Suprapubic skin (tissue), 4 donors: ENCODE measurements around the gene WFDC5.

Experiments used
- CTCF ChIP-seq, 2 donors: fragments of 200-600 bp in 1 of 2; fragments of 450-650 bp in 1 of 2; sonication (generic) in 1 of 2; IDR thresholded peaks; one replicate each; pipeline ENCODE4 v1.5.1; 2016 to 2019; ENCODE audit warnings: antibody characterized with exemption in 2 of 2, mild to moderate bottlenecking in 1 of 2, moderate library complexity in 1 of 2
- EP300 ChIP-seq: sonication (generic); formaldehyde crosslinking; IDR thresholded peaks from one replicate; pipeline ENCODE4 v1.6.1; 2017; ENCODE audit warnings: antibody characterized with exemption
- POLR2AphosphoS5 ChIP-seq, 3 donors: sonication (generic); formaldehyde crosslinking; IDR thresholded peaks; one replicate each; pipeline ENCODE4 v1.6.1; 2017; ENCODE audit warnings: antibody characterized with exemption in 3 of 3

- TF ChIP-seq EP300 (no peak), CTCF (IDR thresholded peaks at IDR 0.05) (no peak), POLR2AphosphoS5 (IDR thresholded peaks at IDR 0.05) (no peak)
Measured at GRCh38 chr20:45153147-45153546, 38.2 kb upstream of the WFDC5 start.
